ENCODE measurements around the gene MDM1.
A peak's percentile ranks its signal among the peaks of the same experiment; 100 is the strongest.

GRCh38 chr12:68368327-68368726, 36.2 kb upstream of the MDM1 start:
- TF ChIP-seq MAX (IDR thresholded peaks at IDR 0.05; ENCODE audit: low read depth, low read length) (peak; percentile 93), CTCF (IDR thresholded peaks at IDR 0.05; ENCODE audit: low read depth, low read length) (no peak), MYC (IDR thresholded peaks at IDR 0.05; ENCODE audit: low read depth, low read length) (peak; percentile 62), POLR2A (IDR thresholded peaks at IDR 0.05; ENCODE audit: extremely low read depth, insufficient read length) (no peak)
